LNCAP (cell line): ENCODE results near the gene PTGER2.

Source experiments
- TF ChIP-seq, protein P1 (sequence below): fragments of 450-650 bp; IDR thresholded peaks from 2 replicates; pipeline ENCODE4 v1.5.1; 2017; ENCODE audit warnings: mild to moderate bottlenecking

PTGER2 gene

DNA sequence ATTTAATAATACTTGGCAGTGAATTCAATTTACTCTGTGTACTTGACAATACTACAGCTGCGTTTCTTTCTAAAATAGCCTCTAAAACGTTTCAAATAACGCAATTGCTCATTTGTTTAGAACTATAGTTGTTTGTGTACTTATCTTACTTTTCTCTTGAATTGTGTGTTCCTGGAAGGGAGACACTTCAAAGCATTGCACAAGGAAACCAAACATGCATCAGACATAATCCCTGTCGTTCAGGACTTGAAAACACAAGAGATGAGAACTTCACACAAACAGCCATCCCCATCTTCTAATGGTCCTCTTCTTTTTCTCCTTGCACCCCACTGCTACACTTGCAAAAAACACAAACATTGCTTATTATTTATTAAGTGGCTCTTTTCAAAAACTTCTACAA, 38.5 kb downstream of the PTGER2 start:
- TF ChIP-seq, protein P1, sequence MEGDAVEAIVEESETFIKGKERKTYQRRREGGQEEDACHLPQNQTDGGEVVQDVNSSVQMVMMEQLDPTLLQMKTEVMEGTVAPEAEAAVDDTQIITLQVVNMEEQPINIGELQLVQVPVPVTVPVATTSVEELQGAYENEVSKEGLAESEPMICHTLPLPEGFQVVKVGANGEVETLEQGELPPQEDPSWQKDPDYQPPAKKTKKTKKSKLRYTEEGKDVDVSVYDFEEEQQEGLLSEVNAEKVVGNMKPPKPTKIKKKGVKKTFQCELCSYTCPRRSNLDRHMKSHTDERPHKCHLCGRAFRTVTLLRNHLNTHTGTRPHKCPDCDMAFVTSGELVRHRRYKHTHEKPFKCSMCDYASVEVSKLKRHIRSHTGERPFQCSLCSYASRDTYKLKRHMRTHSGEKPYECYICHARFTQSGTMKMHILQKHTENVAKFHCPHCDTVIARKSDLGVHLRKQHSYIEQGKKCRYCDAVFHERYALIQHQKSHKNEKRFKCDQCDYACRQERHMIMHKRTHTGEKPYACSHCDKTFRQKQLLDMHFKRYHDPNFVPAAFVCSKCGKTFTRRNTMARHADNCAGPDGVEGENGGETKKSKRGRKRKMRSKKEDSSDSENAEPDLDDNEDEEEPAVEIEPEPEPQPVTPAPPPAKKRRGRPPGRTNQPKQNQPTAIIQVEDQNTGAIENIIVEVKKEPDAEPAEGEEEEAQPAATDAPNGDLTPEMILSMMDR = no peak

DNA sequence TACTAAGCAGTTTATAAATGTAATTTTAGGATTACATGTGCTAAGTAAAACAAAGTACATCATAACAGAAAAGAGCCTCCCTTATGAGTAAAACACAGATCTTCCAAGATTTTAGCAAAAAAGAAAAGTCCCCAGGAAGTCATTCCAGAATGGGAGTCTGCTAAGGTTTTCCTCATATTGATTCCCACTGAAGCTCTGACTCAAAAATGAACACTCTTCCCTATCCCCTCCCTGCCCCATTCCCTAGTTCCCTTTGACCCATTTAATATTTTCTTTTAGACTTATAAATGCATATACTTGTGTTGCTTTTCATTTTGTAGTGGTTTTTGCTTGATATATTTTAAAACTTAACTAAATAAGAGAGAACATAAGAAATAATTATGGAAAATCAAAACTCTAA, 40.1 kb downstream of the PTGER2 start:
- TF ChIP-seq, protein P1 = no peak

DNA sequence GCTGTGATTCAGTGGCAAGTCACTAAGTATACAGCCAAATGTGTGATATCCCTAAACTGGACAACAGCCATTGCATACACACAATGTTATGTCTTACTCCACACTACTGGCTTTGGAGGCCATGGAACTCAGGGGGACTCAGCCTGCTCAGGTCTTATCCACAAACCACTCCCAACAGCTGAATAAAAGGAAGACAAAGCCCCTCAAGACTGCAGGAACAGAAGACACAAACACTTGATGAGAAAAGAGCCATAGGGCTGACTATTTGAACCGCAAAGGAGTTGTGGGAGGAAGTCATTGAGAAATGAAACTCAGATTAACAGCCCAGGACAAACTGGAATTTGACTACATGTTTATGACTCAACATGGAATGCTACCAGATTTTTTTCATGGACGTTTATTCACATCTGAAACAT, 40.9 kb downstream of the PTGER2 start:
- TF ChIP-seq, protein P1 = no peak

- TF ChIP-seq, protein P1 = no peak
Measured at GRCh38 chr14:52355526-52355925, 41.4 kb downstream of the PTGER2 start.

DNA sequence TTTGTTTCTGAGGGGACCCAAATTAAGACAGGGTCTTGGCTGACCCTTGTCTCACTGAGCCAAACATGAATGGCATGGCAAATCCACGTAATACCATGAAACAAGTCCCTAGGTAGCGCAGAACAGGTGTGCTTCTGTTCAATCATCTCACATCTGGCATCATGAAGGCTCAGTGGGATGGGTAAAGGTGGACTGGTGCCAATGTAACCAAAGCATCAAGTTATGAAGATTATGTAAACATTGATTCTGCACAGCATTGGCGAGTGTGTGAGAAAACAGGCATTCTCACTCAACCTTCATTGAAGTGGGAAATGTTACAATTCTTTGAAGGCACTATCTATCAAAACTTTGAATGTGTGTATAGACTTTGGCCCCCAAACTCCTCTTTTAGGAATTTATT, 41.9 kb downstream of the PTGER2 start:
- TF ChIP-seq, protein P1 = no peak

GRCh38 chr14:52360831-52361230, 46.7 kb downstream of the PTGER2 start:
- TF ChIP-seq, protein P1 = no peak

- TF ChIP-seq, protein P1 = no peak
Measured at GRCh38 chr14:52363041-52363704, 49.1 kb downstream of the PTGER2 start.

- TF ChIP-seq, protein P1 = no peak
Measured at GRCh38 chr14:52363961-52364360, 49.8 kb downstream of the PTGER2 start.
